SK-N-MC (cell line): ENCODE measurements around the gene SLC11A1.

Experiments
- EZH2 ChIP-seq: fragments of 200-600 bp; sonication (generic); IDR thresholded peaks from one replicate; pipeline ENCODE4 v1.6.1; 2017; ENCODE audit warnings: antibody characterized with exemption
- FOXP2 ChIP-seq: optimal IDR thresholded peaks from 2 replicates; pipeline ENCODE3; 2011; ENCODE audit warnings: mild to moderate bottlenecking, moderate library complexity; ENCODE audit not compliant: insufficient read depth; ENCODE audit errors: extremely low read length, control extremely low read depth
- POLR2AphosphoS5 ChIP-seq: IDR thresholded peaks from 2 replicates; pipeline ENCODE4 v1.6.1; 2012; ENCODE audit warnings: mild to moderate bottlenecking, low read depth, low read length, borderline replicate concordance

GRCh38 chr2:218340656-218341055 lies 41.4 kb upstream of the SLC11A1 start:
- TF ChIP-seq EZH2 (no peak), POLR2AphosphoS5 (no peak), FOXP2 (no peak)
